Measurements from ENCODE around the gene GLUL.
"Not testable (repeated sequence)": the region's sequence is repeated elsewhere in the genome, so short reads cannot be mapped to it uniquely, and the experiment has no call there.

GLUL gene

DNA sequence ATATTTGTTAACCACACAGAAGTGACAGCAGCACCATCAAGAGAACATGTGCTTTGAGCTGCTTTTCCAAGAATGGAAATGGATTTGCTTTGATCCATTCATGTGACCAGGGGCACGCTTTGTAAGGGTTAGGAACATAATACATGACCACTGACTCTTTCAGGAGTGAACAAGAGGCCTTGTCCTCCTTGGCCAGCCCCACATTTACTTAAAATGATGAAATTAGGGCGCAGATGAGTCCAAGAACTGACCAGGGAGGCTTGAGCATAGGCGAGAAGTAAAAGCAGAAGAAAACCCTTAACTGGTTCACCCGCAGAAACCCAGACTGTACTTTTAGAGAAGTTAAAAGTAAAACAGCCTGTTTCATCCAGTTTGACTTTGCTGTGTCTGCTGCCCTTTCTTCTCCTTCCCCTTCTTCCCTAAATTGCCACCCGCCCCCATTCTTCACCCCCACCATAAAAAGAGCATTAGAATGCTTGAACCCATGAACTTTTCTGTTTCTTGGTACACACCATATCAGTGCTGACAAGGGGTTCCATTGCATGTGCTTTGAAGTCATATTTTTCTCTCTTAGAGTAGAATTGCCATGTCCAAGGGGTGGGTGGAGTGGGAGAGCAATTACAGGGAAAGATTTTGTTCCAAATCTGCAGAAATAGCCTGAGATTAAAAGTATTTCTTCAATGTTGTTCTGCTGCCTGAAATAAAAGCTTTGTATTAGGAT lies 2.6 kb upstream of the GLUL start:
- DNase-seq: no peak

DNA sequence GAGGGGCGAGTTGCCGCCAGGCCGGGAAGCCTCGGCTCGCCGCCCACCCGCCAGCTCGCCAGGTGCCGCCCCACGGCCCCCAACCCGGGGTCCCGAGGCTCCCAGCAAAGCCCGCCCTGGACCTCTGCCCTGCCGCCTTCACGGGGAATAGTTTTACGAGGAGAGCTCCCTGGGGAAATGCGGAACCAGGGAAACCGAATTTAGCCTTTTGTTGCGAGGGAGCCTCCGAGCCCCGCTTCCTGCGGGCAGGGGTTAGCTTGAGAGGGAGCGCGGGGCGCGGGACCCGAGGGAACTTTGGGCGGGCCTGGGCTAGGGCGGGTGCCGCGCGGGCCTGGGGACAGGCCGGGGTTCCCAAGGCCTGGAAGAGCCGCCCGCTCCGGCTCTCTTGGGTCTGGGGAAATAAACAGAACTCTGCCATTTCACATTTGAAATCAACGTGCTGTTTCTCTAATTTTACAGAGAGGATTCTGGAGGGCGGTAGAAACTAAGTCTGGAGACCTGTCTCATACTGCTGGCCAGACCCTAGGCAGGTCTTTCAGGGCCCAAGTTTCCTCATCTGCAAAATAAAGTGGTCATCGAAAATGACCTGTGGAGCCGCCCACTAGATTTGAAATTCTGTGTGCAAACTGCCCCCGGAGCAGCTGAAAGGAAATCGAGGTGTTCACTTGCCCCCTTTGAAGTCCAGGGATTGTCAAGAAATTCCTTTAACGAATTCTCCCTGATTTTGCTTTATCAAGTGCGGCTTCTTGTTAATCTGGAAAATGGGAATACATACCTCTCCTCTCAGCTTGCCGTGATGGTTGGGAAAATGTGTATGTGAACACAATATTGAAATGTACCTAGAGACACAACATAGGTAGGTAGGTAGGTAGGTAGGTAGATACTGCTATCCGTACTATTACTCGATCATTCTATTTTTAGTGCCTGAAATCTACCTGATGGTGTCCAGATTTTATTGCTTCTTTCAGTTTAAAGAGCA lies 749 bp upstream of the GLUL start:
- peak; percentile 7 for DNase-seq

DNA sequence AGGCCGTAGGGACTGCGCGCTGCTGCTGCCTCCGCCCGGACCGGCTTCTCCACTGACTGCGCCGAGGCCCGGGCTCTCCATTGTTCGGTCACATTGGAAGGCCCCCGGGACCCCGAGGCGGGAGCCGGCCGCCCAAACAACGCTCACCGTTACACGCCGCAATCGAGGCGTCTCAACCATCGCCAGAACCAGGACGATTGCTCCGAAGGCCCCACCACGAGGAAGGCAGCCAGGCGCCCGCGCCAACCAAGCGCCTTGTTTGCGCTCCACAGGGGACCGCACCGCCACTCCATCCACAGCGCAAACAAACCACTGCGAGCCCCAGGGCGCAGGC lies 595 bp downstream of the GLUL start:
- DNase-seq: peak; percentile 43

DNA sequence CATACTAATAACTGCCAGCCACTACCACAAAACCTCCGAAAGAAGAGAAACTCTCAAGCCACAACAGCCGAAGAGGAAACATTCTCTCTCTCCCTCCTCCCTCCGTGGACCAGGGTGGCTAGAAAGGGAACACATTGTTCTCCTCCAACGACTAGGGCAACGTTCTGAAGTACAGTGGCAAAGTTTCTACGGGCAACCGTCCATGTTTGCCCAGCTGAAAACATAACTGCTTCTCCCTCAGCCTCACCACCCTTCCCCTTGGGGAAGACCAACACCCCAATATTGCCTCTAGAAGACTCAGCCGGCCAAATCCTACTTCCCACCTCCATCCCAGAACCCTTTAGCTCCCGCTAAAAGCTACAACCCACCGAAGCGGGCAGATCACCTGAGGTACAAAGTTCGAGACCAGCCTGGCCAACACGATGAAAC lies 2.0 kb downstream of the GLUL start:
- no peak for DNase-seq

DNA sequence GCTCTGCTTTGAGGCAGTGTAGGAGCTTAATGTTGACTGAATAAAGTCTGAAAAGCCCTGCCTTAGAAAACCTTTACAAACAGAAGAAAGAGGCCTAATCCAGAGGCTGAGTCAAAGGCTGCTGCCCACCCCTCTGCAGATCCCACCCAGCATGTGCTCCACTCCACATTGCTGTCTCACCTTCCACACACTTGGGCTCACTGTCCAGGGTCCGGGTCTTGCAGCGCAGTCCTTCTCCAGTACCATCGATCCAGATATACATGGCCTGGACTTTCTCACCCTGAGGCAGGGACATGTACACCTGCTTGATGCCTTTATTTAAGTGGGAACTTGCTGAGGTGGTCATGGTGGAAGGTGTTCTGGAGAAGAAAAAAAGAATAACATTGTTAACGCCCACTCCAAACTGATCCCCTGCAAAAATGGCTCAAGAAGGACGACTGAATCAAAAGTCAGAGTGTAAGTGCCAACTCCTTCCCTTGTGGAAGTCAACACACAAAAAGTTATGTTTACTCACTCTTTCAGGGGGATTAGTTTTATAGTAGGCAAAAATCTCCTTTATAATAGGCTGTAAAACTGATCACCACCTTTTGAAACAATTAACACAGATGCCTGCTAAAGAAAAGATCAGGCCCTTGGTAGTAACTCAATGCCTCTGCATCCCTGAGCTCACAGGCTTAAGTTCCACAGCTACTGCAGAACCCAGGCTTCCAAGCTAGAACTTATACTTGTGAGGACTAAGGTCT lies 3.0 kb downstream of the GLUL start:
- no peak for DNase-seq

DNA sequence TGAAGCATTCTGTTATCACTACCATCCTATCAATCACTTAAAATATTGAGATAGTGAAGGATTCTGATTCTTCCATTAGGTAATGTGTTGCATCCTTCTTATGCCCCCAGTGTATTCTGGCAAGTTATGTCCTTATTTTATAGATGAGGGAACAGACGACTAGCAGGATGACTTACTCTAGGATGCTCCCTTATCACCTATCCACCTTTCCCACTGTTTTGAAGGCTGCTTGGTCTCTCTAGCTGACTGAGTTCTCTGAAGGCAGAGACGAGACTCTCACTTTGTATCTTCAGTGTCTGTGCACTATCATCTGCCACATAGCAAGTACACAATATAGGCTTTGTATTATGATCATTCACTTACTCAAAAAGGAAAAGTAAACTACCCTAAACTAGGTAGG lies 4.0 kb downstream of the GLUL start:
- no peak for DNase-seq

DNA sequence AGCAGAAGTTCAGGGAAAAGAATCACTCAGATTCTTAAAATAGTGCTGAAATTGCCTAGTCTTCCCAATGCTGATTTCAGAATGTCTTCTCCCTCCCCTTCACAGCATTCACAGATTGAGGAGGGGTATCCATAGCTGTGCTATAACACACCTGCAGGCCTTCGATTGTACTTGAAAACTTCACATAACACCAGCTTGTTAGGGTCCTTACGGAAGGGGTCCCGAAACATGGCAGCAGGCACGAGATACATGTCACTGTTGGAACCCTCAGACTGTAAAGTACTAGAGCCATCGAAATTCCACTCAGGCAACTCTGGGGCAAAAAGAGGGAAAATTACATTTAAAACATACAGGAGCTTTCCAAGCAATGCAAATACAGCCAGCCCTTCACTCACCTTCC lies 4.6 kb downstream of the GLUL start:
- no peak for DNase-seq

DNA sequence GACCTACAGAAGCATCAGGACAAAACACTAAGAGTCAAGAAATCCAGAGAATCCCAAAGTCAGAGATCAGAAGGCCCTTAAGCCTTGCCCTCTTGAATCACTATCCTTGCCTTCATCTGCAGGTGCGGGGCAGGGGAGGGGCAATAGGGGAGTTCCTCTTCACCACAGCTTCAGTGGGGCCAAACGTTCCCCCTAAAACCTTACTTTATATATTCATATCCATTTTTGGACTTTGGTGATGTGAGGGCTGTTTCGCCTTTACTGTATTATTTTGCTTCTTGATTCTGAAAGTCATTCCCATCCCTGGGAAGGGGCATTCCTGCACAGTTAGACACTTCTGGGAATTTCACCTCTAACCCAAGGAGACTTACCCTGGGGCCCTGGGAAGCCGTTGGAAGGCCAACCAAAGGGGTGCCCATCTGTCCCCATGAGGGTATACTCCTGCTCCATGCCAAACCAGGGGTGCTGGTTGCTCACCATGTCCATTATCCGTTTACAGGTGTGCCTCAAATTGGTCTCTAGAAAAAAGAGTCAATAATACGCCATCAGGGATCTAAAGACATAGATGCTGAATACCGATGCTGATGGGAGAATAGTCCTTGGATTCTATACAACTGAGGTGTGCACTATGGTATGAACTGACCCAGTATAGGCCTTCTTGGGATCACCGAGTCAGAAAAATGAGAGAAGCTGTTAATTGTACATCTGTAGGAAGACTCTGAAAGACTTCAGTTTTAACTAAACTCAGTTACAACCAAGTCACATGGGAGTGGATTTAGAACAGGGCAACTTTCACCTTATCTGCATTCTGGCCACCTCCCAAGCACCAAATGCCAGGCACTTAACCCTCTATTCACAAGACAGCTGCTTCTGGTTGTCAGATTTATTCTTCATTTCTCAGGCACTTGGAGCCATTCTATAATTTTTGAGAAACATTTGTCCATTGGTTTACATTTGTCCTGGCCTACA lies 5.4 kb downstream of the GLUL start:
- DNase-seq: no peak

DNA sequence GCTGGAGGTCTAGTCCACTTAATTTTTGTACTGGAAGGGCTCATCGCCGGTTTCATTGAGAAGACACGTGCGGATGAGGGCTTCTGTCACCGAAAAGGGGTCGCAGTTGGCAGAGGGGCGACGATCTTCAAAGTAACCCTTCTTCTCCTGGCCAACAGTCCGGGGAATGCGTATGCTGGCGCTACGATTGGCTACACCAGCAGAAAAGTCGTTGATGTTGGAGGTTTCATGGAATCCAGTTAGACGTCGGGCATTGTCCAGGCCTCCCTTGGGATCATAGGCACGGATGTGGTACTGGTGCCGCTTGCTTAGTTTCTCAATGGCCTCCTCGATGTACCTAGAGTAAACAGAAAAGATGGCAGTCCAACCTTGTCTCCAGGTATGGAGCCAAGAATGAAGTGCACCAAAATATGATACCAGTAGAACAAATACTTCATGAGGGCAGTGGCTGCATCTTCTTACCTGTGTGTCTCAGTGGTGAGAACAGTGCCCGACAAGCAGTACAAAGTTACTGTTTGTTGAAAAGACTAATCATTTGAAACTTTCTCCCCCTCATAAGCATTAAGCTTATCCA lies 7.1 kb downstream of the GLUL start:
- no peak for DNase-seq

DNA sequence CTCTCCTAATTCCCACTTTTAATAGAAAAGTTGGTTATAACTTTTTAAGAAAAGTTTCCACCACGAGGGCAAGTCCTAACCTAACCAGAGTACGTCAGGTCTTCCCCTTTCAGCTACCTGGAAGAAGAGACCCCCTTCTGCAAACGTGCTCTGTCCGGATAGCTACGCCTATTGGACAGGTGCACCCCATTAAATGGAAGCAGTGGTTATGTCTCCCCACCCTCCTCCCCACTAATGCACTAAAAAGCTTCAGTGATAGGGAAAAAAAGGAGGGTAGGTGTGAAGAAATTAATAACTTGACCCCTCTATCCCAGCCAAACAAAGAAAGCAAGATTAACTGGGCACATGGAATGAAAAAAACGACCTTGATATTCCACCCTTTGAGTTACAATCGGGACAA lies 7.7 kb downstream of the GLUL start:
- DNase-seq: no peak

DNA sequence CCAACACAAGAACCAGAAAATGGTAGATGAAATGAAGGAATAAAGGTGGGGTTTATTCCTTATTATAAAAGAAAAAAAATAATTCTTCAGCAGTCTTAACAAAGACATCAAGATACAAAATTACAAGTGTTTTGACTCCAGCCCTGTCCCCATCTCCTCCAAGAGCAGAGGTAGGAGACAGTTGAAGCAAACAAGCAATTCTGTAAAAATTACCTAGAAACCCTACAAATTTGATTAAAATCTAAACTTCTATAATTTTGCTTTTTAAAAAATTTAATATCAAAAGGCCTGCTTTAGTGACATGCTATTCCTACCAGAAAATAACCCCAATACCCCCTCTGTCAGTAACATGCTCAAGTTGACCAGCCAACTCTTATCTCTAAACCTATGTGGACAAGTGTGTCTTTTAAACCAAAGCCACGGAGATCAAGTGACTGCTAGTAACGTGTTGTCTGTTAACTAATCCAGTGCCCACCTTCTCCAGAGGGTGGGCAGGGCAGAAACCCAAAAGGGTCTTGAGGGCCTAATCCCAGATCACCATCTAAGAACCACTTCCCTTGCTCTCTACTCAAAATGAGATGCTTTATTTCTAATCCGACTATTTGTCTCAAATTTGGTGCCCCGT lies 8.4 kb downstream of the GLUL start:
- no peak for DNase-seq

DNA sequence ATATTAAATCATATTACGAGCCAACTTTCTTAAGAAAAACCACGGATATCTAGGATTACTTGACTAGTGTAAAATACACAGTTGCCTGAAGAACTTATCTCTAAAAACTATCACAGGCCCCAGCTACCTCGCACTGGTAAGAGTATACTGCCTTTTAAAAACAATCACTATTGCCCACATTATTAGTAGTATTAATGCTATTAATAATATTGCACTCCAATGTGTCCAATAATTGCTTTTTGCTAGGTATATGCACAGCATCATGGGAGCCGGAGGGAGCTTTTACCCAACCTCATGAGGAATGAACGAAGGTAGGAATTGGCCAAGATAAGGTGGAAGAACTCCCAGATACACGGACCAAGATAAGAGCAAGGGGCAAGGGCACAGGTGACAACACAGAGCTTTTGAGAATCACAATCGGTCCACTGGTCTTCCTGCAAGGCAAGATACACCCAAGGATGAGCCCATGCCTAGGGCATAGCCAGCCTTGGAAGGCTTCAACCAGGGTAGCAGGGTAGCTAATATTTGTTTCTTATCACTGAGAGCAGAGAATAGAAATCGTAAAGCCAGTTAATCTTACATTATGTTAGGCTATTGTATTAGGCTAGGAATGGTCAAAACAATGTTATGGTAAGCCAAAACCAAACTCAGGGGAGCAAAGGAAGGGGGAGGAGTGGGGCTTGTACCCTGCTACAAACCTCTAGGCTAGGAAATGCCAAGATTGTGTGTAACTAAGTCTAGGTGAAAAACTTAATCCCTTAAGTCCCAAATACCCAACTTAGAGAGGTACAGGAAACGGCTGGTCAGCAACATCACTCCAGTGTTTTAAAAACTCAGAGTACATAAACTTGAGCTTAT lies 9.4 kb downstream of the GLUL start:
- DNase-seq: no peak

DNA sequence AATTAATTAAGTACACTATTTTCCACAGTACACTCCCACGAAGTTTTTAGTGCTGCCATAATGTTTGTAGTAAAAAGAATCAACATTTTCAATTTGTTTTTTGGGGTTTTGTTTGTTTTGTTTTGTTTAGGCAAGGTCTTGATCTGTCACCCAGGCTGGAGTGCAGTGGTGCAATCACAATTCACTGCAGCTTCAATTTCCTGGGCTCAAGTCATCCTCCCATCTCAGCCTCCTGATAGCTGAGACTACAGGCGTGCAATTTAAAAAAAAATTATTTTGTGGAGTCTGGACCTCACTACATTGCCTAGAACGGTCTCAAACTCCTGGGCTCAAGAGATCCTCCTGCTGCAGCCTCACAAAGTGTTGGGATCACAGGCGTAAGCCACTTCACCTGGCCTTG lies 11.4 kb downstream of the GLUL start:
- DNase-seq: no peak

DNA sequence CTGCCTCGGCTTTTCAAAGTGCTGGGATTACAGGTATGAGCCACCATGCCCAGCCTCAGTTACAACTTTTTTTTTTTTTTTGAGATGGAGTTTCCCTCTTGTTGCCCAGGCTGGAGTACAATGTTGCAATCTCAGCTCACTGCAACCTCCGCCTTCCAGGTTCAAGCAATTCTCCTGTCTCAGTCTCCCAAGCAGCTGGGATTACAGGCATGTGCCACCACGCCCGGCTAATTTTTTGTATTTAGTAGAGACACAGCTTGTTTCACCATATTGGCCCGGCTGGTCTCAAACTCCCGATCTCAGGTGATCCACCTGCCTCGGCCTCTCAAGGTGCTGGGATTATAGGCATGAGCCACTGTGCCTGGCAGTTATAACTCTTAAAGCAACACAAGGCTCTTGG lies 11.8 kb downstream of the GLUL start:
- DNase-seq: not testable (repeated sequence)

DNA sequence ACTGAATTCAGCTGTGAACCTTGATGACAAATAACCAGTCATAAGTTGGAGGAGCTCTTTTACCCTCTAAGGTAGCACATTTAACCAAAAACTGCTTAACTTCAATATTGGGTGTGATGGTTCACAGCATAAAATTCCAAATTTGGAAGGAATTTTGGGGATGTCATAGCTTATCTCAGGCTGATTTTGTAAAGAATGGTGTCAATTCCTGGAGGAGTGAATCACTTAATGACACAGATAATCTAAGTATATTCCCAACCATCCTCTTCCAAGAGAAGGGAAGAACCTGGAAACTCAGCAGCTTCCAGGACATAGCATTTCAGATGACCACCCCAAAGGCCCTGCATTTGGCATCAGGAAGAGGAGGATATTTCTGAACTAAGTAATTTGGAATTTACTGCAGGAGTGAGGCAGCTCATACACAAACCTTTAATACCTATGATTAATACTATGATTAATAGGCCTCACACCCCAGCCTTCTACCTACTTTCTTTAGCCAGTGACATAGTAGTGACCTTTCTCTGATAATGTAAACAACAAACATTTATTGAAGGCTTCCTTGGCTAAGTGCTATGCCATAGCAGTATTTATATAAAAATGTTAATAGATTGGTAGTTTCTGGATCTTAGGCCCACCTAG lies 14.5 kb downstream of the GLUL start:
- DNase-seq: no peak

DNA sequence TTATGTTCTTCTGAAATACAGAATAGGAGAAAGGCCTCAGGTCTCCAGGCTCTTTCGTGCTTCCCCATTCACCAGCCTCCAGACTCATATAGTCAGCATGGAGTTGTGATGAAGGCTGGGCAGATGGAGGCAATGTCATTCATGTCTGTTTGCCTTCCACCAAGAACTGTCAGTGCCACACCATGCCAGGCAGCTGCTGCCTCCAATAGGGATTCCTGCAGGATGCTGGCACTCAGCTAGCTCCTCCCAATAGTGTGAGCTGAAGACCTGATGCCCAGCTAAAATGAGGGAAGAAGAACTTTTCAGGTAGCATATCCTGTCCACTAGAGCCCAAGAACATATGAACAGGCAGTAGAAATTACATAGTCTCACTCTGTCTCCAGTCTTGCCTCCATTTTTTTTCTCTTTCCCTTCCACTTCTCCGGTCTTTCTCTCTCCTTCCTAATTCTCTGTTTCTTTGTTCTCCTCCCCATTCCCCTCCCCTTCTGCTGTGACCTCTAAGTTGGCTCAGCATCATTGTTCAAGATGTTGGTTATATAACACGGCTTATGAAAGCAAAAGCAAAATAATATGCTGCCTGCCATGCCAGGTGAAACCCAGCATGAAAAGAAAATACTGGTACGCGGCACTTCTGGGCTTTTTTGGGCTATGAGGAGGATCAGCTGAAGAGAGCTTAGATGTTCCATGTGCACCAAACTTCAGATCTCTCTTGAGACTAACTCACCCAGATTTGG lies 17.3 kb downstream of the GLUL start:
- DNase-seq: no peak

DNA sequence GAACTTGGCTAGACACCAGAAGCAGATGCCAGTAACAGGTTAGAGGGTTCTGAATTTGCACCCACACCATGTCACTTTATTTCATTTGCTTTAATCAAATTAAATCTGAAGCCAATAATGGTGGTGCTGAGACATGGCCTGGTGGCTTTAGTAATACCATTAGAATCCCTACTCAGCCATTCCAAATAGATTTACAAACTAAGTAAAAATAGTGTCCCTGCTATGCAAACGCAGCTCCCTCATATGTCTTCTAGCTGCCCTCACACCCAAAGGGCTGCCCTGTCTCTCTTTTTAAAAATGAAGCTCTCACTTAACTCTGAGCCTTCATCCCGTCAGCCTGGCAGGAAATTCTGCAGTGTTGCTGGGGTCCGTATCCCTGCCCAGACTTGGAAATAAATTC lies 21.1 kb downstream of the GLUL start:
- DNase-seq: no peak

DNA sequence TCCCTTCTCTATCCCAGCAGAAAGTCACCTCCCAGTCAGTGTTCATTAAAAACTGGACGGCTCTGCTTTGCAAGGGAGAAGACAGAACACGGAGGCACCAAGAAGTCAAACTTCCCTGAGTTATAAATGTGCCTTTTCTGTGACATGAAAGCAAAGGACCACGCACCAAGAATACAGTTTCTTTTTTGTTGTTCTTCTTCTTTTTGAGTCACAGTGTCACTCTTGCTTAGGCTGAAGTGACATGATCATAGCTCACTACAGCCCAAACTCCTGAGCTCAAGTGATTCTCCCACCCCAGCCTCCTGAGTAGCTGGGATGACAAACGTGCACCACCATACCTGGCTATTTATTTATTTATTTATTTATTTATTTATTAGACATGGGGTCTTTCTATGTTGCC lies 22.7 kb downstream of the GLUL start:
- DNase-seq: no peak

DNA sequence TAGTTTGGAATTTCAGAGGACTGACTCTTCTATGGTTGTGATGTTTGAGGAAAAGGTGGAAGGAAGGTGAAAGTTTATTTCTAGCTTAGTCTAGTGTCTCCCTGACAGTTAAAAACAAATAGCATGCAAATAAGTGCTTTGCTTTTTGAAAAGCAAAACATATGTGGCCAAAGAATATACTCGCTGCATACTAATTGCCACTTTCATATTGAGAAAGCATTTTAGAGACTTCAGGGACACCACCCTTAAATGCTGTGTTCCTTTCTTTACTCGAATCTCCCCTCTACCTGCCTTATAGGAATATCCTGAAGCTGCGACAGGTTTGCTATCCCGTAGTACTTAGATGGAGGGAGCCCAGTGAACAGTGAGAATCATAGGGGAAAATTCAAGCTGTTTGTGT lies 23.2 kb downstream of the GLUL start:
- no peak for DNase-seq

Data from stimulated activated naive CD4-positive, alpha-beta T cell treated with Interleukin-2 at 50 U/mL for 16 hours (primary cell).